Activated naive CD8-positive, alpha-beta T cell treated with anti-CD3 and anti-CD28 coated beads, Interleukin-2, amount 10 ng/mL, durations not matched to agents 7 days and 5 days (primary cell): Measurements from ENCODE around the gene GAB1. TPM values are rescaled to one million over a fixed set of nuclear protein-coding genes. Genes with fewer than 3 reads are reported as not detected.
A peak's percentile ranks its signal among the peaks of the same experiment; 100 is the strongest.

ENCODE experiments used
- ATAC-seq: fragments of 150-1000 bp; cut with Tn5 transposase; one replicate; pipeline ENCODE4 v1.10.0; 2021; ENCODE audit warnings: low read depth, moderate library complexity
- POLR2A ChIA-PET: fragments of 350-600 bp; sonication (Branson Sonifier 250); formaldehyde crosslinking; loops from one replicate; lab custom pipeline; 2021; ENCODE audit warnings: antibody characterized with exemption; lab: Charles Lee
- DNase-seq: peaks from one replicate; pipeline ENCODE4 v3.0.0; 2021
- H3K27ac Mint-ChIP-seq: one replicate; pipeline ENCODE4 v1.8.0; 2022; ENCODE audit warnings: mild to moderate bottlenecking, mixed read lengths
- H3K27me3 Mint-ChIP-seq: one replicate; pipeline ENCODE4 v1.8.0; 2022; ENCODE audit warnings: mild to moderate bottlenecking, moderate library complexity, mixed read lengths
- H3K36me3 Mint-ChIP-seq: one replicate; pipeline ENCODE4 v1.8.0; 2021; ENCODE audit warnings: mild to moderate bottlenecking, mixed read lengths
- H3K4me1 Mint-ChIP-seq: one replicate; pipeline ENCODE4 v1.8.0; 2021; ENCODE audit warnings: mixed read lengths
- H3K4me3 Mint-ChIP-seq: one replicate; pipeline ENCODE4 v1.8.0; 2022; ENCODE audit warnings: mild to moderate bottlenecking, moderate library complexity, mixed read lengths
- H3K9me3 Mint-ChIP-seq: one replicate; pipeline ENCODE4 v1.8.0; 2021; ENCODE audit warnings: mixed read lengths
- total RNA-seq, 2 experiments: library from RNA; stranded (reverse); gene quantifications; one replicate each; pipeline ENCODE4 v1.2.3, GENCODE V29; 2021

Gene GAB1
- total RNA-seq, 2 experiments from 2014 or later = 0.62 to 0.80 TPM

DNA sequence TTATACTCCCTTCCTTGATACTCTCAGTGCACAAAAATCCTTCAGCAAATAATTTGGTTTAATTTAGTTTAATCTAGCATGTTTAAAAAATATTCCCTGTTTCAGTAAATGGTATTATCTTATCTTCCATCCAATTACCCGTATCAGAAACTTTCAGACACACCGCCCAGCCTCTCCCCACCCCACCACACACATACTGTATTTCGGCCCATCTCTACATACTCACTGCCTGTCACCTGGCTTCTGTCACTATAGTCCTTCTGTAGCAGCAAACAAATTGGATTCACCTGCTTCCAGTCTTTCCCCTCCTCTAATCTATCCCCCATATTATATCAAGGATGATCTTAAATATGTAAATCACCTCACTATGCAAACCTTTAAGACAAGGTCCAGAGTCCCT, 24.8 kb upstream of the GAB1 start:
- no peak overlapping the region for H3K4me3 Mint-ChIP-seq
- H3K36me3 Mint-ChIP-seq = no peaks in the 10 kb centered on the region
- no peak overlapping the region for H3K27ac Mint-ChIP-seq
- H3K9me3 Mint-ChIP-seq = no peaks in the 10 kb centered on the region
- DNase-seq = no peak
- POLR2A ChIA-PET = no interaction called here
- H3K27me3 Mint-ChIP-seq = peaks cover 7% of the 10 kb centered on the region
- no peaks in the 10 kb centered on the region for H3K4me1 Mint-ChIP-seq
- ATAC-seq = no peak

GRCh38 chr4:143313521-143313920, 23.2 kb upstream of the GAB1 start:
- POLR2A ChIA-PET = no interaction called here
- DNase-seq (no peak), ATAC-seq (no peak)
- H3K4me3 Mint-ChIP-seq = no peak overlapping the region
- H3K27ac Mint-ChIP-seq = no peak overlapping the region
- no peaks in the 10 kb centered on the region for H3K9me3 Mint-ChIP-seq
- peaks cover 7% of the 10 kb centered on the region for H3K27me3 Mint-ChIP-seq
- no peaks in the 10 kb centered on the region for H3K36me3 Mint-ChIP-seq
- H3K4me1 Mint-ChIP-seq = no peaks in the 10 kb centered on the region

DNA sequence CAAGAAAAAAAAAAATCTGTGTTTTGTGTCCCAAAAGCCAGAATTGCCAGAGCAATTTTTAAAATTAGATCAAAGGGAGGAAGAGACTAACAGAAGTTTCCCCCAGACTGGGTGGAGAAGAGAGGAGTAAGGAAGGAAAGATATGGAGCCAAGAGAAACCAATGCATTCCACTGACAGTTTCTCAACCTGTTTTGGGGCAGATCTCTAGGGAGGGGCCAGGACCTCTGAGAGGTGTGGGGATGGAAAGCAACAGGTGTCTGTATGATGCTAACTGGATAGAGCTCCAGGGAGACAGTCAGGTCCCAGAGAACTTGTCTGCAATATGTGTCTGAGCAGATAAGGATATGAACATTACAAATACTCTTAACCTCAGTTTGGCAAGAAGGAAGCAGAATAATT, 22.7 kb upstream of the GAB1 start:
- Mint-ChIP-seq H3K4me1 (no peaks in the 10 kb centered on the region), H3K27me3 (peaks cover 8% of the 10 kb centered on the region), H3K27ac (no peak overlapping the region), H3K4me3 (no peak overlapping the region), H3K36me3 (no peaks in the 10 kb centered on the region), H3K9me3 (no peaks in the 10 kb centered on the region)
- ATAC-seq (no peak), DNase-seq (no peak)
- POLR2A ChIA-PET = no interaction called here

- POLR2A ChIA-PET = no interaction called here
- H3K4me3 Mint-ChIP-seq = no peak overlapping the region
- no peaks in the 10 kb centered on the region for H3K4me1 Mint-ChIP-seq
- H3K9me3 Mint-ChIP-seq = no peaks in the 10 kb centered on the region
- H3K27me3 Mint-ChIP-seq = peaks cover 9% of the 10 kb centered on the region
- H3K27ac Mint-ChIP-seq = no peak overlapping the region
- DNase-seq (no peak), ATAC-seq (no peak)
- no peaks in the 10 kb centered on the region for H3K36me3 Mint-ChIP-seq
Measured at GRCh38 chr4:143320113-143320512, 16.6 kb upstream of the GAB1 start.

DNA sequence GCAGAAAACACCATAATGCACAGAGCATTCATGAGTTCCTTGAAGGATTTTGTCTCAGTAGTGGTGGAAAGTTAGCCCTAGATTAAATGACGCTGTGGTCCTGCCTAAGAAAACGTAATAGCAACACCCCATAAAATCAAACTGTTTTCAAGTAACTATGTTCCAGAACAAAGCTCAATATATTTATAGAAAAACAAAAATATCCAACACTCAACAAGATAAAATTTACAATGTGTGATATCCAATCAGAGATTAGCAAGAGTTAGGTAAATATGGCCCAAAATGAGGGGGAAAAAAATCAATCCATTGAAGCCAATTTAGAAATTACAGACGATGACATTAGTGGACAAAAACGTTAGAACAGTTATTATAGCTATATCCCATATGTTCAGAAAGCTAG, 9.9 kb upstream of the GAB1 start:
- POLR2A ChIA-PET = no interaction called here
- H3K9me3 Mint-ChIP-seq = peaks cover 2% of the 10 kb centered on the region
- H3K4me3 Mint-ChIP-seq = no peak overlapping the region
- DNase-seq (no peak), ATAC-seq (no peak)
- no peaks in the 10 kb centered on the region for H3K36me3 Mint-ChIP-seq
- peaks cover 5% of the 10 kb centered on the region for H3K27me3 Mint-ChIP-seq
- H3K27ac Mint-ChIP-seq = no peak overlapping the region
- H3K4me1 Mint-ChIP-seq = no peaks in the 10 kb centered on the region

DNA sequence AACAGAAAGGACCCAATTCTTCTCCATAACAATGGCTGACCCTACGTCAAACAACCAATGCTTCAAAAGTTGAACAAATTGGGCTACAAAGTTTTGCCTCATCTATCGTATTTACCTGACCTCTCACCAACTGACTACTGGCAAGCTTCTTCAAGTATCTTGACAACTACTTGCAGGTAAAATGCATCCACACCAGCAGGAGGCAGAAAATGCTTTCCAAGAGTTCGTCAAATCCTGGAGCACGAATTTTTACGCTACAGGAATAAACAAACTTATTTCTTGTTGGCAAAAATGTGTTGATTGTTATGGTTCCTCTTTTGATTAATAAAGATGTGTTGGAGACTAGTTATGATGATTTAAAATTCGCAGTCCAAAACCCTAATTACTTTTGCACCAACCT, 6.7 kb upstream of the GAB1 start:
- Mint-ChIP-seq H3K36me3 (no peaks in the 10 kb centered on the region), H3K9me3 (peaks cover 2% of the 10 kb centered on the region), H3K4me1 (no peaks in the 10 kb centered on the region), H3K4me3 (no peak overlapping the region), H3K27ac (no peak overlapping the region), H3K27me3 (peaks cover 22% of the 10 kb centered on the region)
- POLR2A ChIA-PET = no interaction called here
- DNase-seq = no peak
- ATAC-seq = no peak

GRCh38 chr4:143335979-143336780, 496 bp upstream of the GAB1 start:
- DNase-seq (peak; percentile 61), ATAC-seq (peak; percentile 65)
- no peaks in the 10 kb centered on the region for H3K9me3 Mint-ChIP-seq
- H3K27me3 Mint-ChIP-seq = peaks cover 61% of the 10 kb centered on the region
- H3K4me1 Mint-ChIP-seq = peaks cover 9% of the 10 kb centered on the region
- no peak overlapping the region for H3K27ac Mint-ChIP-seq
- POLR2A ChIA-PET = no interaction called here
- H3K36me3 Mint-ChIP-seq = no peaks in the 10 kb centered on the region
- peak overlapping the region; percentile 83 for H3K4me3 Mint-ChIP-seq

GRCh38 chr4:143337600-143338287, 1.1 kb downstream of the GAB1 start:
- Mint-ChIP-seq H3K4me3 (peak overlapping the region; percentile 83), H3K9me3 (no peaks in the 10 kb centered on the region), H3K27me3 (peaks cover 69% of the 10 kb centered on the region), H3K4me1 (peaks cover 9% of the 10 kb centered on the region), H3K36me3 (no peaks in the 10 kb centered on the region), H3K27ac (no peak overlapping the region)
- POLR2A ChIA-PET = no interaction called here
- no peak for ATAC-seq
- peak; percentile 36 for DNase-seq

- DNase-seq (no peak), ATAC-seq (no peak)
- POLR2A ChIA-PET = no interaction called here
- peaks cover 9% of the 10 kb centered on the region for H3K4me1 Mint-ChIP-seq
- no peaks in the 10 kb centered on the region for H3K36me3 Mint-ChIP-seq
- H3K27ac Mint-ChIP-seq = no peak overlapping the region
- peaks cover 70% of the 10 kb centered on the region for H3K27me3 Mint-ChIP-seq
- H3K9me3 Mint-ChIP-seq = no peaks in the 10 kb centered on the region
- no peak overlapping the region for H3K4me3 Mint-ChIP-seq
Measured at GRCh38 chr4:143338313-143338712, 1.6 kb downstream of the GAB1 start.

GRCh38 chr4:143339497-143339896, 2.8 kb downstream of the GAB1 start:
- no peak for ATAC-seq
- H3K27me3 Mint-ChIP-seq = peaks cover 71% of the 10 kb centered on the region
- no peak for DNase-seq
- H3K4me1 Mint-ChIP-seq = peaks cover 9% of the 10 kb centered on the region
- no peaks in the 10 kb centered on the region for H3K9me3 Mint-ChIP-seq
- POLR2A ChIA-PET = no interaction called here
- no peak overlapping the region for H3K27ac Mint-ChIP-seq
- H3K4me3 Mint-ChIP-seq = no peak overlapping the region
- H3K36me3 Mint-ChIP-seq = no peaks in the 10 kb centered on the region

- Mint-ChIP-seq H3K9me3 (no peaks in the 10 kb centered on the region), H3K27ac (no peak overlapping the region), H3K4me3 (no peak overlapping the region), H3K4me1 (peaks cover 7% of the 10 kb centered on the region), H3K27me3 (peaks cover 67% of the 10 kb centered on the region), H3K36me3 (no peaks in the 10 kb centered on the region)
- no peak for DNase-seq
- no peak for ATAC-seq
- POLR2A ChIA-PET = no interaction called here
Measured at GRCh38 chr4:143341186-143341755, 4.6 kb downstream of the GAB1 start.

DNA sequence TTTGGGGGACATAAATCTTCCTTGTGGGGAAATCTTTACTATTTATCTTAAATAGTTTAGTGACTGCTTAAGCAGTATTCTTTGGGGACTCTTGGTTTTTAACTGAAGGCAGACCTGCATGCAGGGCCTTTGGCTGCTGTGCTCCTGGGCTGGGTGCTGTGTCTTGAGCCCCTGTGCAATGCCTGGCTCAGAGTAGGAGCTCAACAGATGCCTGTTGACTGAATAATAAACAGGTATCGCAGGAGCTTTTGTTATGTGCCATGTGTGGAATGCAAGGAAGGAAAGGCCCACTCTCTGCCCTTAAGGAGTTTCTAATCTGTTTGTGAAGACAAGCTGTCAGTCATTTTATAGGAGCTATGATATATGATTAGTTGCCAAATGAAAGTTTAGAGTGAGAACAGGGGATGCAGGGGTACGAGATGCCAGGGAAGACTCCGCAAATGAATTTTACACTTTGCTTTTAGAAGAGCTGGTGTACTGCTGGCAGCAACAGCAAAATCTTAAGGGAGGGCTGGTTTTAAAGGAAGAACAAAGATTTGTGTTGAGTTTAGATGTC, 6.7 kb downstream of the GAB1 start:
- Mint-ChIP-seq H3K27ac (no peak overlapping the region), H3K9me3 (no peaks in the 10 kb centered on the region), H3K27me3 (peaks cover 63% of the 10 kb centered on the region), H3K4me1 (peaks cover 1% of the 10 kb centered on the region), H3K4me3 (no peak overlapping the region), H3K36me3 (no peaks in the 10 kb centered on the region)
- POLR2A ChIA-PET = no interaction called here
- no peak for DNase-seq
- no peak for ATAC-seq

GRCh38 chr4:143344041-143344440, 7.4 kb downstream of the GAB1 start:
- peaks cover 56% of the 10 kb centered on the region for H3K27me3 Mint-ChIP-seq
- H3K27ac Mint-ChIP-seq = no peak overlapping the region
- no peaks in the 10 kb centered on the region for H3K9me3 Mint-ChIP-seq
- H3K4me1 Mint-ChIP-seq = no peaks in the 10 kb centered on the region
- no peaks in the 10 kb centered on the region for H3K36me3 Mint-ChIP-seq
- H3K4me3 Mint-ChIP-seq = no peak overlapping the region
- no peak for DNase-seq
- POLR2A ChIA-PET = no interaction called here
- ATAC-seq = no peak
